NCI-H460 (cell line): ENCODE measurements around the gene JPH2. TPM values are rescaled to one million over a fixed set of nuclear protein-coding genes. Genes with fewer than 3 reads are reported as not detected.
"Not testable (repeated sequence)": the region's sequence is repeated elsewhere in the genome, so short reads cannot be mapped to it uniquely, and the experiment has no call there.

Experiments
- DNase-seq: peaks from one replicate; pipeline ENCODE4 v3.0.0-alpha.2; 2016; ENCODE audit warnings: low read depth; ENCODE audit errors: extremely low read depth
- total RNA-seq: library from RNA; depleted of rRNA; stranded (reverse); fragments of >200 nt; shearing (Covaris generic); gene quantifications from 2 replicates; pipeline ENCODE4 v1.2.3, GENCODE V29; 2014

The JPH2 gene
- total RNA-seq, 1 experiment from 2014 or later, result 1.4 TPM

DNA sequence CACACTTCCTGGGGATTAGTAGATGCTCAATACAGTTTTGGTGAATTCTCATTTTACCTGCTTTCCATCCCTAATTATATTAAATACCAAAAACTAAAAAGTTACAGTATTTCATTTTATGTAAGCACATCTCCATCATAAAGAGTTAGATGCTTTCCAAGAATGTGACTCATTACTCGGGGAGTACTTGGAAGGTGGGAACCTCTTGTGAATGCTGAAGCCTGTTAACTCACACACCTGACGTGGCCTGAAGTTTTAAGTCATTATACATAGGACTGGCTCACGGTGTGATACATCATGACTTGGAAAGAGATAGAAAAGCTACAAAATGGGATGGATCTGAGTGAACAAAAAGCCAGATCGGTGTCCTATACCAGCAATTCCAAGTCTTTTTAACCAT, 25.8 kb upstream of the JPH2 start:
- DNase-seq, result no peak

DNA sequence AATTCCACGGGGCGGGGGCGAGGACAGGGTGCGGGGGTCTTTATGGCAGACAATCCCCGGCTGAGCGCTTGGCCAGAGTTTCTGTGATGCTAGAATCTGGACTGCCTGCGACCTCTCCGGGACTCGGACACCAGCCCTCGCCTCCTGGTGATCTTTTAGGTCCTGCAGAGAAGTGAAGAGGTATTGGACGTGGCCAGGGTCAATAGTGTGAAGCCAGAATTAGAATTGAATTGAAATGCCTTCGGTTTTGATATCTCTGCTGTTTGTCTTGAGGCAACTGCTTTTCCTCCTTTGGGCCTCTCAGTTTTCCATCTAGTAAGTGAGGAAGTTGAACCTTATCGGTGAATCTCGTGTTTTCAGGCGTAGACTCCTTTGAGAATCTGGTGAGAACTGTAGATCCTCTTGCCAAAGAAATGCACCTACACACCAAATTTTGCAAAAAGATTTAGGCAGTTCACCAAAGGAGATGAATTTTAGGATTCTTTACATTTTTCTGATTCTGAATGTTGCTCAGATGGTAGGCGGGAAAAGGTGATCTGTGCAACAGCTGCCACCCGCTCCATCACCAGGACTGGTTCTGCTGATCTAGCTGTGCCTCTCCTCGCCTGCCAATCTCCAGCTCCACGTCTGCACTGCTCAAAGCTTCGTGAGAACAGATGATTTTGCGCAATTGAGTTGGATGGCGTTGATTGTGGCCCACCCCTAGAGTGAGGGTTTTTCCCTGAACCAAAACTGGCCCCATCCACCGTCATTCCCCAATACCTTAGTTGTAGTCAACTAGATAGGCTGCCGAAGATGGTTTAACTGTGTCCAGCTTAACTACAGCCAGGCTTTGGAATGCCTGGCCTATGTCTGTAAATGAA, 24.4 kb upstream of the JPH2 start:
- DNase-seq, result no peak

DNA sequence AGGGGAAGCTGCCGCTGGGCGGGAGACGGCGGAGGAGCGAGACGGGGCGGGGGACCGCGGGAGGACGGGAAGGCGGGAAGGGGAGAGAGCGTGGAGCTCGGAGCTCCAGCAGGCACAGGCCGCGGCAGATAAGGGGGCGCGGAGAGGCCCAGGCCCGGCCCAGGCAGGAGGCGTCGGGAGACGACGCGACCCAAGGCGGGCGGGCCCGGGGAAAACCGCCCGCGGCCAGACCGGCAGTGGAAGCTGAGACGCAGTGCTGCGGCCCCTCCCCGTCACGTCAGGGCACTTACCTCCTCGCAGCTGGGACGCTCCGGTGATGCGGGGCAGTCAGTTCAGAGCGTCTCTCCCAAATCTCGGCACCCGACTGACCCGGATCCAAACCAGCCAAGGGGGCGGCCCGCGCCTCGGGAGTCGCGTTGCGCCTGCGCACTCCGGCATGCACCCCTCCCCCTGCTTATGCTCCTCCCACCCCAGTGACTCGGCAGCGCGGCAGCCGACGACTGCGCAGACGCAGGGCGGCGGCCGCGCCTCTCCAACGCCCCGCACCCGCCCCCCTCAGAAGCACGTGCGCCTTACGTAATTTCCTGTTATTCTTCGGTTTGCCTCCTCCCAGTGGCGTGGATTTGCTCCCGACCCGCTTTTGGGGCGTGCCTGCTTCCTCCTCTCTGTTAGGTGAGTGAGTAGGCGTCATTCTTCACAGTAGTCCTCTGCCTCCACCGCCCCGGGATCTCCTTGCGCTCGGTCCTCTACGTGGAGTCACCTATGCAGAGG, 23.6 kb upstream of the JPH2 start, which contains the start of gene OSER1:
OSER1 (minus strand) TSS at position 366 of the 771 bp plus-strand sequence. CDS start 3,814 bp downstream, outside the sequence.
- peak; percentile 96 for DNase-seq

DNA sequence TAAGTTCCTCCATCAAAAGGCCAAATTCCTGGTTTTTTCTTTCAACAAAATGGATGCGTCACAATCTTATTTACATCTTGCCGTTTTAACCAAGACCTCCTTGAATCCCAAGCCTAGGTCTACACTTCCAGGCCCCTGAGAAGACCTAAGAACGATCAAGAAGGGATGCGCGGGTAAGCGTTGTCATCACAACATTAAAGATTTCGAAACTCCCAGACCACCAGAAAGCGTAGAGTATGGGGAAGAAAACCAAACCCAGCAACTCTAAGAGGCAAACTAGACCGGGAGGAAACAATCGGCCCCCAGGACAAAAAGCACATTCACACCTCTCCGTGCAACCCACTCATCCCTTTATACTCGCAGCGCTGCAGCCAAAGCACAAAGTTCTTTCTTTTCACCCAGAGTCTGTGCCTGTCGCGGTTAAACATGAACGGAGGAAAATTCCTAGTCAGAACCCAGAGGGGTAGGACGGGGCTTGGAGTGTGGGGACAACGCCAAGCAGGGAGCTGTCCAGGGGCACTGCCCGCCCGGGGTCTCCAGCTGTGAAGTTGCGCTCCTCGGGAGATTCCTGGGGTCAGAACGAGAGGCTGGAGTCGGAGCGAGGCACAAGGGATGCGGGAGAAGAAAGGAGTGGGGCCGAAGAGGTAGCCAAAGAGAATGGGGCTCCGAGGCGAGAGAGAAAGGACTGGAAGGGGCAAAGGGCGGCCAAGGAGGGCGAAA, 22.9 kb upstream of the JPH2 start:
- DNase-seq, result no peak

DNA sequence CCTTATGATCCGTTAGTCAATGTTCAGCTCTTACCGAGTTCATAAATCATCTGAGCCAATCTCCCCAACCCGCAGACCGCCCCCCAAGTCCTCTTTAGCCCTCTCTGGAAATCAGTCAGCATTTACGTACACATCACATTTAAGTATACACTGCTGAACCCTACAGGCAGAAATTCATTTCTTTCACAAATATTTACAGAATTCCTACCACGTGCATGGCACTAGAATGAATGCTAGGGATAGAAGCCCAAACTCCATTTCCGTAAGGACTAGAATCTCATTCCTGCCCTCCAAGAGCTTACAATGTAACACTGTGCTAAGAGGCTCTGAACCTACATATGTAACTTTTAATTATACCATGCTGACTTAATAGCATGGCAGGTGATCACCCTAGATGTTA, 21.8 kb upstream of the JPH2 start:
- no peak for DNase-seq

DNA sequence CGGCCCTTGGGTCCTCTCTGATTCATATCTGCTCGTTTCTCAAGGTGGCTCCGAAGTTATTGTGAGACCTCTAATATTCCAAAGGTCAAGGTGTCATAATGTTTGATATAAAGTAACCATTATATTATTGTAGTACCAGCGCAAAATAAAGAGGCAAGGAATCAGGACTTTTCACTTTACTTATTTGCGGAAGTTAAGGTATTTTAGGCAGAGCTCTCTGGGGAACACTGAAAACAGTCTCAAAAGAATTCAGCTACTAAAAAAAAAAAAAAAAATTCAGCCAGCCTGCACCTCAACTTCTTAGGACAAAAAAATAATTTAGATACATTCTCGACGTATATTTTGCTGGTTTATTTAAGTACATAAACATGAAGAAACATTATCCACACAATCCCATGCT, 21.2 kb upstream of the JPH2 start:
- no peak for DNase-seq

DNA sequence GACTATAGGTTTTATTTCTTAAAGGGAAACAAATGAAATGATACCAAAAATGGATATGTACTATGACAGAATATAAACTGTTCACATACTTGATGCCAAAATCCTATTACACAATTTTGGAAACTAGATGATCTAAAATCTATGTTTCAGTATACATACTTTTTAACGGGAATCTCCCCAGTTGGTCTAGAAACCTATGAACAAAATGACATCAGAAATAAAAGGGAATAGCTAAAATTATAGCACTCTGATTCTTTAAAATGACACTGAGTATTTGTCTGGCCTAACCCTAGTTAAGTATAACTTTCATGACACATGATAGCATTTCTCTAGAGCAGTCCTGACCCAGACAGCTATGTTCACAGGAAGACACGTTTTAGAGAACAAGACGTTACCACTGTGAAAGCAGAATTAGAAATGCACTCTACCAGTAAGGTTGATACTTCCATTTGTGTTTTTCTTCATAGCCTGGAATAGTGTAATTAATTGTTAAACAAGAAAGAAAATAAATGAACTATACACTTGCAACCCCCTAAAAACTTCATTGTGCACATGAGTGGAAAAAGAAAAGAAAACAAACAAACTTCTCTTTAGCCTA, 20.2 kb upstream of the JPH2 start:
- DNase-seq, result no peak

DNA sequence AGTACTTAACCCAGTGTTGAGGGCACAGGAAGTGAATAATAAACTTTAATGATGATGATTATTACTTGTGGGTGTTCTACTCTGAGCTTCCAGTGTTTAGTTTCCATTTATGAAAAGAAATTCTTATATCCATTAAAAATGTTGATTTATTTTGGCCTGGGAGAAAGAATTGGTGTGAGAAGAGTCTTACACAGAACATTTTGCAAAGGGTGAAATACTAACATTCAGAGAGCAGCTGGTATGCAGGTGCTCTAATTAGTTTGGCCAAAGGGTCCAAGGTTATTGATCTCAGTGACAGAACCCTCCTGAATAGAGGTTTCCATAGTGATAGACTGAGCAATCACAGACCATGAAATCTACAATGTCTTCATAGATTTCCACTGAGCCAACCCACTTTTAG, 19.1 kb upstream of the JPH2 start:
- DNase-seq, result no peak

DNA sequence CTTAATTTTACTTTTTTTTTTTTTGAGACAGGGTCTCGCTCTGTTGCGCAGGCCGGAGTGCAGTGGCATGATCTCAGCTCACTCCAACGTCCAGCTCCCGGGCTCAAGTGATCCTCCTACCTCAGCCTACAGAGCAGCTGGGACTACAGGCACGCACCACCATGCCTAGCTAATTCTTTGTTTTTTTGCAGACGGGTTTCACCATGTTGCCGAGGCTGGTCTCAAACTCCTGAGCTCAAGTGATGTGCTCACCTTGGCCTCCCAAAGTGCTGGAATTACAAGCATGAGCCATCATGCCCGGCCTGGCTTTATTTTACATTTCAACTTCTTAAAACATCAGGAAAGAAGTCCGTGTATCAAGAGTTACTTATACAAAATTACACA, 17.8 kb upstream of the JPH2 start:
- DNase-seq, result no peak

DNA sequence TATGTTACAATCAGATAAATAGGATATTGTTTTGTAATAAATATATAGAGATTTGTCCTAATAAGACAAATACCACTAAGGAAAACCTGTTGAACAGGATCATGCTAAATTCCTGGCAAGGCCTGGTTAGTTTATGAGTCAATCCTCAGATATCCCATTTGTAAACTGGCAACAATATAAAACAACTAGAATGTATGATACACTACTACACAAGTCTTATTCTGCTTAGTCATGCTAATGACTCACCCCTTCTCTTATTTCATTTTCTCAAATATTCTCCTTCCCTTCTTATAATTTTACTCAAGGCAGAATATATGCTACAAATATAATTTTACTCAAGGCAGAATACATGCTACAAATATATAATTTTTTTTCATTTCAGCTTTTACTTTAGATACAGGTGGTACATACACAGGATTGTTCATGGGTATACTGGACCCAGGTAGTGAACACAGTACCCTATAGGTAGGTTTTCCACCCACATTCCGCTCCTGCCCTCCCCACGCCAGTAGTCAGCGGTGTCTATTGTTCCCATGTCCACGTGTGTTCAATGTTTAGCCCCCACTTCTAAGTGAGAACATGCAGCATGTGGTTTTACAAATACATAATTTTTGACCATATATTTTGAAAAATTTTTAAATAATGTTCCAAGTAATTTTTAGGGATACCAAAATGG, 17.3 kb upstream of the JPH2 start:
- peak; percentile 84 for DNase-seq

DNA sequence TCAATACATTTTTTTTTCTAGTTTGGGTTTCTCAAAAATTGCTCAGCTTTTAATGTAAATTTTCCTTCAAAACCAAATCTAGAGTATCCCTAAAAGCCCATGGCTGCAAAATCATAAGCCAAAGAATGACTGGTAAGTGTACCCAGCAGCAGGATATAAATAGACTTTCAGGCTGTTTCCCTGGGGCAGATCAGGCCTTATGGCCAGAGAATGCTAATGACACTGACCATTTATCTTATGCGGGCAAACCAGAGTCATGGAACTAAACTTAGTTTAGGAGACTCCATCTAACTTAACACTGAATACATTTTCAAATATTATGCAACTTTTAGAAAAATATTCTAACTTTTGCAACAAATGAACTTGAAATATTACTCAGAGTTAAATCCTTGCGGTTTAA, 16.2 kb upstream of the JPH2 start:
- DNase-seq, result no peak

DNA sequence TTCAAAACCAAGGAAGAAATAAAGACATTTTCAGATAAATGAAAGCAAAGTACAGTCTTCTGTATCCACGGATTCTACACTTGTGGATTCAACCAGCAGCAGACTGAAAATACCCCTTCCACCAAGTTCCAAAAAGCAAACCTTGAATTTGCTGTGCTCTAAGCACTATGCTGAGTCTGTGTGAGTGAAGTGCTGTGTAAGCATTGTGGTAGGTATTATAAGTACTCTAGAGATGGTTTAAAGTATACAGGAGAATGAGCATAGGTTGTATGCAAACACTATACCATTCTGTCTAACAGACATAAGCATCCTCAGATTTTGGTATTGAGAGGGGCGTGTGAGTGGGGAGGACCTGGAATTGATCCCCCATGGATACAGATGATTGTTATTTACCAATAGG, 14.0 kb upstream of the JPH2 start:
- DNase-seq, result no peak

DNA sequence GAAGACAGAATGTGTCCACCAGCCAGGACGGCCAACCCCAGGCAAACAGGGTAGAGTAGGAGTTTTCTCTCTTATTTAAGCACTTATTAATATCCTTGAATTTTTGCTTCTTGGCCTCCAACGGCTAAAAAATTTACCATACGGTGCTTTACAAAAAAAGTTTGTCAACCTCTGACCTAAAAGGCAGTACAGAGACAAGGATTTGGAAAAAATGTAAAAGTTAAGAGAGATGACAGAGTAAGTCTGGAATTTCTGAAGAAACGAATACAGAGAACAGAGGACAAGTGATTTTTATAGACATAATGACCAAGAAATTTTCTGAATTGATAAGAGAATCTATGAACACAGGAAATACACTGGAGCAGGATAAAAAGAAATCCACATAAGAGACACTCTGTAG, 13.4 kb upstream of the JPH2 start:
- no peak for DNase-seq

DNA sequence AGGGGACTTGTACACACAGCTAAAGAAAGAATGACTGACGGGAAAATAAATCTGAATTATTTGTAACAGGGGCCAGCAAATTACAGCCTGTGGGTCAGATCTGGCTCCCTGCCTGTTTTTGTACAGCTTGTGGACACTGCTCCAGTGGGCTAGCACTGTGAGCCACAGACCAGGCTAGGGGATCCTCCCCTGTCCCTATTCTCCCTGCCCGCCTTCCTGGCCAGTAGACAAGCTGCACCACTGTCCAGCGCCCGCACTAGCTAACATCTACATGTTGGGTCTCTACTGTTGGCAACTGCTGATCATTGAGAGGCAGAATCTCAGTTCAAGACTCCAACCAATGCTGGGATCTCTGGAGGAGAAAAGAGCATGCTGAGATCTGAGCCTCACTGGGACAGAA, 12.9 kb upstream of the JPH2 start:
- DNase-seq, result no peak

DNA sequence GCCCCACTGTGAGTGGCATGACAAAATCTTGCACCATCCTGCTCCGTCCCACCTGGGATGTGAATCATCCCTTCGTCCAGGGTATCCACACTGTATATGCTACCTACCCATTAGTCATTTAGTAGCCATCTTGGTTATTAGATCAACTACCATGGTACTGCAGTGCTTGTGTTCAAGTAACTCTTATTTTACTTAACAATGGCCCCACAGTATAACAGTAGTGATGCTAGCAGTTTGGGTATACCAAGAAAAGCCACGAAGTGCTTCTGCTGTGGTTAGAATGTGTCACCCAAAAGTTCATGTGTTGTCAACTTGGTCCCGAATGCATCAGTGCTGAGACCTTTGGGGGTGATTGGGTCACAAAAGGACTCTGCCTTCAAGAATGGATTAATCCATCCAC, 11.9 kb upstream of the JPH2 start:
- DNase-seq, result no peak

DNA sequence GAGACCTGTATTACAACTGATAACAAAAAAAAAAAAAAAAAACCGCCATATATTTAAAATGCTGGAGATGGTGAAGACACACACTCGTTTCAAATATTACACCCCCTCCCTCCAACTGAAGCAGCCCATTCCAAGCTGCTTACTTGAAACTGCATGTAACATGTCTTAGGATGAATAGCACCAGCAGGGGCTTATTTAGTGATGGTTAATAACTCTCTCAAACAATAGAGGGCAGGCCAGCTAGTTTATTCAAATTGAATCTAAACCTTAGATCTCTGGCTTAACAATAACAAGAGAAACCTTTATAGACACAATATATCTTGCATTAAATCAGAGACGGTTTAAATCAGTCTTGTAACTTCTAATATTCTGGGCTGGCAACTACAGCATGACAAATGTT, 9.3 kb upstream of the JPH2 start:
- DNase-seq, result no peak

DNA sequence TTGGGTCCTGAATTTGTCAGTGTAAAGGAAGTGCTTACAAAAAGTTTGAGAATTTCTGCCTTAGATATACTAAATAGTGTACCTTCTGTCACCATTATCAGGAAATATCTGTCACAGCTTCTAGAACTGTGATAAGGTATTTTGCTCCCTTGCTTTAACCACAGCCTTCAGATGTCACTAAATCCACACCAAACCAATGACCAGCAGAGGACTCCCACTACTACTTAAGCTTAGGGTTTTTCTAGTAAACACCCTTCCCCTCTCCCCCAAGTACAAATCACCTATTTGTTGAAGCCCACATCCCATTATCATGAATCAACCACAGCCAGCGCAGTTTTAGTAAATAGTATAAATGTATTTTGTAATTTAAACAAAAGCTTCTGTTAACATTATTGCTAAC, 8.6 kb upstream of the JPH2 start:
- no peak for DNase-seq

DNA sequence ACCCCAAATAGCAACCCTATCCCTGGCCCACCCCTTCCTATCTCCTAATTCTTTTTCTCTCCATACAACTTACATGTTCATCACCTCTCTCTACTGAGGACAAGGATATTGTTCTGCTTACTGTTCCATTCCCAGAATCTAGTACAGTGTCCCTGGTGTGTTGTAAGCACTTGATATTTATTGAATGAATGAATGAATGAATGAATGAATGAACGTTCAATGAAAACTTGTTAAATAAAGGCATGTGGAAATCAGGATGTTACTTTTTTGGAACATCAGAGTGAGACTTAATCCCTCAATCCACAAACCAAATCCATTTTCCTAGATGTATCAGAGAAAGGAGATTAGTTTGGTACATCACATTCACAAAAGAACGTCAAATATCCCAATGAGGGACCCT, 6.8 kb upstream of the JPH2 start:
- no peak for DNase-seq

DNA sequence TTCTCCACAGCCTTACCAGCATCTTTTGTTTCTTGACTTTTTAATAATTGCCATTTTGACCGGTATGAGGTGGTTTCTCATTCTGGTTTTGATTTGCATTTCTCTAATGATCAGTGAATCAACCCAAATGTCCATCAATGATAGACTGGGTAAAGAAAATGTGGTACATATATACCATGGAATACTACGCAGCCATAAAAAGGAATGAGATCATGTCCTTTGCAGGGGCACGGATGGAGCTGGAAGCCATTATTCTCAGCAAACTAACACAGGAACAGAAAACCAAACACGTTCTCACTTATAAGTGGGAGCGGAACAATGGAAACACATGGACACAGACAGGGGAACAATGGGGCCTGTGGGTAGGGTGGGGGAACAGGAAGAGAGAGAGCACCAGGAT, 4.7 kb upstream of the JPH2 start:
- DNase-seq, result not testable (repeated sequence)

DNA sequence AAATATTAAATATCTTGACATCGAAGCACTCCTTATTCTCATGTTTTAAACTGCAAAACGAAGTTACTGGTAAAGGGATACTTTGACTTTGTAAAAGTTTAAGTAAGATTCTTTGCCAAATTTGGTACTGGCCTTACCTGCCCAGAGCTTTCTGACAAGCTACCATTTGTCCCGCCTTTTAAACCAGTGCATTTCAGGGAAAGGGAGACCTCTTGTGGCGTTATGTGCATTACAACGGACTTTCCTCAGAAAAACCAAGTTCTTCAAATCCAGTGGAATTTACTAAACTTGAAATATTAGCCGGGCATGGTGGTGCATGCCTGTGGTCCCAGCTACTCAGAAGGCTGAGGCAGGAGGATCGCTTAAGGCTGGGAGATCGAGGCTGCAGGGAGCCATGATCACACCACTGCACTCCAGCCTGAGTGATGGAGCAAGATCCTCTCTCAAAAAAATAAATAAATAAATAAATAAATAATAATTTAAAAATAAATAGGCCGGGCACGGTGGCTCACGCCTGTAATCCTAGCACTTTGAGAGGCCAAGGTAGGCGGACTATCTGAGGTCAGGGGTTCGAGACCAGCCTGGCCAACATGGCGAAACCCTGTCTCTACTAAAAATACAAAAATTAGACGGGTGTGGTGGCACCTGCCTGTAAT, 3.3 kb upstream of the JPH2 start:
- peak; percentile 64 for DNase-seq
